ENCODE results near the gene FOXD1. TPM values are rescaled to one million over a fixed set of nuclear protein-coding genes. Genes with fewer than 3 reads are reported as not detected.
A peak's percentile ranks its signal among the peaks of the same experiment; 100 is the strongest.
"Not testable (repeated sequence)": the region's sequence is repeated elsewhere in the genome, so short reads cannot be mapped to it uniquely, and the experiment has no call there.

The FOXD1 gene
- total RNA-seq, 1 experiment from 2014 or later: 50.9 TPM

- TF ChIP-seq, protein P1, sequence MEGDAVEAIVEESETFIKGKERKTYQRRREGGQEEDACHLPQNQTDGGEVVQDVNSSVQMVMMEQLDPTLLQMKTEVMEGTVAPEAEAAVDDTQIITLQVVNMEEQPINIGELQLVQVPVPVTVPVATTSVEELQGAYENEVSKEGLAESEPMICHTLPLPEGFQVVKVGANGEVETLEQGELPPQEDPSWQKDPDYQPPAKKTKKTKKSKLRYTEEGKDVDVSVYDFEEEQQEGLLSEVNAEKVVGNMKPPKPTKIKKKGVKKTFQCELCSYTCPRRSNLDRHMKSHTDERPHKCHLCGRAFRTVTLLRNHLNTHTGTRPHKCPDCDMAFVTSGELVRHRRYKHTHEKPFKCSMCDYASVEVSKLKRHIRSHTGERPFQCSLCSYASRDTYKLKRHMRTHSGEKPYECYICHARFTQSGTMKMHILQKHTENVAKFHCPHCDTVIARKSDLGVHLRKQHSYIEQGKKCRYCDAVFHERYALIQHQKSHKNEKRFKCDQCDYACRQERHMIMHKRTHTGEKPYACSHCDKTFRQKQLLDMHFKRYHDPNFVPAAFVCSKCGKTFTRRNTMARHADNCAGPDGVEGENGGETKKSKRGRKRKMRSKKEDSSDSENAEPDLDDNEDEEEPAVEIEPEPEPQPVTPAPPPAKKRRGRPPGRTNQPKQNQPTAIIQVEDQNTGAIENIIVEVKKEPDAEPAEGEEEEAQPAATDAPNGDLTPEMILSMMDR (IDR thresholded peaks at IDR 0.05; ENCODE audit: unreplicated experiment): no peak
- Mint-ChIP-seq H3K4me1 (ENCODE audit: insufficient read depth, unreplicated experiment) (peaks cover 7% of the 10 kb centered on the region), H3K9me3 (ENCODE audit: unreplicated experiment) (no peaks in the 10 kb centered on the region), H3K36me3 (ENCODE audit: insufficient read depth, unreplicated experiment) (no peaks in the 10 kb centered on the region), H3K4me3 (ENCODE audit: unreplicated experiment) (no peak overlapping the region), H3K27ac (ENCODE audit: low read depth, unreplicated experiment) (no peak overlapping the region), H3K27me3 (ENCODE audit: insufficient read depth, unreplicated experiment) (no peaks in the 10 kb centered on the region)
- DNase-seq (ENCODE audit: unreplicated experiment): peak; percentile 1
- intact Hi-C loops (cut with micrococcal nuclease): no loop called here
- ChIA-PET CTCF (interaction anchor here (0.5 kb wide), 1 partner anchor 303 kb away, joined by 3 read pairs; no protein-coding TSS in a partner anchor), POLR2A (no interaction called here)
- no TSS peak for BruUV-seq (replicated peaks)
Measured at GRCh38 chr5:73412597-73412988, 36.0 kb downstream of the FOXD1 start.

GRCh38 chr5:73411936-73412596 is 36.5 kb downstream of the FOXD1 start:
- ChIA-PET POLR2A (no interaction called here), CTCF (interaction anchor here (0.5 to 1.4 kb wide), 3 partner anchors 14 to 303 kb away, joined by 3 read pairs; no protein-coding TSS in a partner anchor)
- TF ChIP-seq, protein P1 (IDR thresholded peaks at IDR 0.05; ENCODE audit: unreplicated experiment): no peak
- H3K27ac Mint-ChIP-seq (ENCODE audit: low read depth, unreplicated experiment): no peak overlapping the region
- DNase-seq (ENCODE audit: unreplicated experiment): no peak
- BruUV-seq (replicated peaks): no TSS peak
- H3K4me1 Mint-ChIP-seq (ENCODE audit: insufficient read depth, unreplicated experiment): peaks cover 7% of the 10 kb centered on the region
- H3K9me3 Mint-ChIP-seq (ENCODE audit: unreplicated experiment): no peaks in the 10 kb centered on the region
- H3K27me3 Mint-ChIP-seq (ENCODE audit: insufficient read depth, unreplicated experiment): no peaks in the 10 kb centered on the region
- intact Hi-C loops (cut with micrococcal nuclease): no loop called here
- H3K4me3 Mint-ChIP-seq (ENCODE audit: unreplicated experiment): no peak overlapping the region
- H3K36me3 Mint-ChIP-seq (ENCODE audit: insufficient read depth, unreplicated experiment): no peaks in the 10 kb centered on the region

- H3K27me3 Mint-ChIP-seq (ENCODE audit: insufficient read depth, unreplicated experiment); intact Hi-C loops (cut with micrococcal nuclease); H3K4me3 Mint-ChIP-seq (ENCODE audit: unreplicated experiment); DNase-seq (ENCODE audit: unreplicated experiment); POLR2A ChIA-PET; H3K4me1 Mint-ChIP-seq (ENCODE audit: insufficient read depth, unreplicated experiment); H3K9me3 Mint-ChIP-seq (ENCODE audit: unreplicated experiment); BruUV-seq (replicated peaks); H3K36me3 Mint-ChIP-seq (ENCODE audit: insufficient read depth, unreplicated experiment); H3K27ac Mint-ChIP-seq (ENCODE audit: low read depth, unreplicated experiment): not testable (repeated sequence)
- CTCF ChIA-PET: interaction anchor here (0.6 kb wide), 1 partner anchor 41 kb away, joined by 3 read pairs; no protein-coding TSS in a partner anchor
Measured at GRCh38 chr5:73409927-73410326, 38.6 kb downstream of the FOXD1 start.

DNA sequence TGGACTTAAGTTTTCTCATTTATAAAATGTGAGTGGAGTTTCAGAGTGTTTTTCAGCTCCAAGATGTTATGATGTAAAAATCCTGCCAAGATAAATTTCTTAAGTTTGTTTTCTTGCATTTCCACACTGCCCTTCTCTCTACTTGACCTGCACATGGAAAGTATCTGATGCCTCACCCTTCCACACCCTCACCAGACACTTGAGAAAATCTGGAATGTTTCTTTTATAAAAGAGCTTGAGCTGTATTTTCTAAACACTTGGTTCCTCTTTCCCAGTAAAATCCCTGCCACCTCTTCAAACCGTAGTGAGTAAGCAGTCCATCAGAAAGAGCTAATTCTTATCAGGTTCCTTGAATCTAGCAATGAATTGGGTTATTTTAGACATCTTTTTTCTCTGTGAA is 42.9 kb downstream of the FOXD1 start:
- H3K27me3 Mint-ChIP-seq (ENCODE audit: insufficient read depth, unreplicated experiment): no peaks in the 10 kb centered on the region
- intact Hi-C loops (cut with micrococcal nuclease): no loop called here
- BruUV-seq (replicated peaks): no TSS peak
- TF ChIP-seq, protein P1 (IDR thresholded peaks at IDR 0.05; ENCODE audit: unreplicated experiment): no peak
- ChIA-PET CTCF (interaction anchor here (0.6 to 1.3 kb wide), 2 partner anchors 190 to 321 kb away, joined by 3 to 4 read pairs; no protein-coding TSS in a partner anchor), POLR2A (no interaction called here)
- H3K27ac Mint-ChIP-seq (ENCODE audit: low read depth, unreplicated experiment): no peak overlapping the region
- no peaks in the 10 kb centered on the region for H3K9me3 Mint-ChIP-seq (ENCODE audit: unreplicated experiment)
- no peak for DNase-seq (ENCODE audit: unreplicated experiment)
- H3K4me3 Mint-ChIP-seq (ENCODE audit: unreplicated experiment): no peak overlapping the region
- no peaks in the 10 kb centered on the region for H3K36me3 Mint-ChIP-seq (ENCODE audit: insufficient read depth, unreplicated experiment)
- H3K4me1 Mint-ChIP-seq (ENCODE audit: insufficient read depth, unreplicated experiment): no peaks in the 10 kb centered on the region
